HUDEP-2 (cell line): ENCODE measurements around the gene GPR33.
"Not testable (repeated sequence)": the region's sequence is repeated elsewhere in the genome, so short reads cannot be mapped to it uniquely, and the experiment has no call there.

ENCODE experiments used
- DNase-seq, 76 experiments: peaks; one replicate each; lab custom pipeline; 2025; ENCODE audit not compliant: unreplicated experiment in 76 of 76; lab: John Stamatoyannopoulos, UW

GPR33 gene

DNA sequence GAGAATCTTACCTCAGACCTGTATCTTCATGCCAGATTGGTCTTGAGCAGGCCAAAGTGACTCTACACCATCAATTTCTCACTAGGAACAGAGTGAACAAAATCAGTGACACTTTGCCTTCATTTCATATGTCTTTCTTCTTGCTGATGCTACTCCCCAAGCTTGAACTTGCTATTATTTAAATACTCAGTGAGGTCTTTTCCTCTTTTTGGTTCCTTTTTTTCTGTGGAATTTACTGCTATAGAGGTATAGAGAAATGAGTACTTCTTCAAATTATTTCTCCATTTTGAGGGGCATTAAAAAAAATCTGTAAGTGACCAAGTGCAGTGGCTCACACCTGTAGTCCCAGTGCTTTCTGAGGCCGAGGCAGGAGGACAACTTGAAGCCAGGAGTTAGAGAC is at the start of gene GPR33:
Gene GPR33 (minus strand): TSS at position 154 of the 400 bp plus-strand sequence. CDS start 4,074 bp downstream, outside the sequence.
- DNase-seq, result no peak

GRCh38 chr14:31536201-31536960 is 48.5 kb upstream of the GPR33 start:
- no peak for DNase-seq

- no peak for DNase-seq
These were observed 42.3 kb upstream of the GPR33 start for GRCh38 chr14:31530136-31530535.

DNA sequence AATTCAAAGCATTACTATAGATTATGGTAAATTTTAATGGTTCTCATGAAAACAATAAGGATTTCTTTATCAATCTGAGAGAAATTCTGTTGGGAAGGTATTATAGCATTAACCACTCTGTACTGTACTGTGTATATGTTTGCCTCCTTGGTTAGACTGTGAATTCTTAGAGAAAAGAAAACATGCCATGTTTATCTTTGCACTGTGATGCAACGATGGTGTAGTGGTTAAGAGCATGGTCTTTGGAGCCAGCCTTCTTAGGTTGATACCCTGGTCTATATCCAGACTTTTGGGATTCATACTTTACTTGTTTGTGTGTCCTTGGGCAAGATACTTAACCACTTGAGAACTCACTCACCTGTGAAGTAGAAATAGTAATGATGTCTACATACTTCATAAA is 41.2 kb upstream of the GPR33 start:
- DNase-seq, result no peak

DNA sequence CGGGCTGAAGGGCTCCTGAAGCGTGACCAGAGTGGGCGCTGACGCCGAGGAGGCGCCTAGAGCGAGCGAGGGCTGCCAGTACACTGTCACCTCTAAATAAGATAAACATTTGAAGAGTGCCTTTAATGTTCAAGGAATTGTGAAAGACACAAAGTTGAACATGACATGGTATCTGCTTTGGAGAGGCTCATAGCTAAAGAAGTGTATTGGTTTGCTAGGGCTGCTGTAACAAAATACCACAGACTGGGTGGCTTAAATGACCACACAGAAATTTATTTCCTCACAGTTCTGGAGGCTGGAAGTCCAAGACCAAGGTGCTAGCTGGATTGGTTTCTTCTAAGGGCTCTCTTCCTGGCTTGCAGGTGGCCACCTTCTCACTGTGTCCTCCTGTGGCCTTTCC is 39.7 kb upstream of the GPR33 start:
- no peak for DNase-seq

GRCh38 chr14:31527087-31527486 is 39.2 kb upstream of the GPR33 start:
- DNase-seq, result no peak

GRCh38 chr14:31510855-31511254 is 23.0 kb upstream of the GPR33 start:
- no peak for DNase-seq

- DNase-seq, result peak in 3 of 76 experiments; percentile 0 to 19 (median 3)
These were observed 22.4 kb upstream of the GPR33 start for GRCh38 chr14:31510222-31510621.

DNA sequence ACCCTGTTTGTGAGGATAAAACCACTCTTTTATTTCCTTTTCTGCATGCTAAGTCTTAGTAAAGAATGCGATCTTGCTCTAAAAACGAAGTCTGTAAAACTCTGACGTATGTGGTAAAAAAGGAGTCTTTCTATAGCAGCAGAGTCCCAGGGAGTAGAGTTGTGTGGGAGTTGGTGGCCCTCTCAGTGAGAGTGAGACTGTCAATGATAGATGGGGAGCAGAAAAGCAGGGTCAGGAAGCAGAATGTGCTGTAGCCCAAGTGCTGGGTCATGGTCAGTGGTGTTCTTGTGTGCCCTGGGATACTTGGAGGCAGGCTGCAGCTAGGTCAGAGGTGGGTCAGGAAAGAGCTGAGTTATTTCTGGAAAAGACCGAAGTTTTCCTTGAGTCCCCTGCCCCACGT is 20.3 kb upstream of the GPR33 start:
- no peak for DNase-seq

DNA sequence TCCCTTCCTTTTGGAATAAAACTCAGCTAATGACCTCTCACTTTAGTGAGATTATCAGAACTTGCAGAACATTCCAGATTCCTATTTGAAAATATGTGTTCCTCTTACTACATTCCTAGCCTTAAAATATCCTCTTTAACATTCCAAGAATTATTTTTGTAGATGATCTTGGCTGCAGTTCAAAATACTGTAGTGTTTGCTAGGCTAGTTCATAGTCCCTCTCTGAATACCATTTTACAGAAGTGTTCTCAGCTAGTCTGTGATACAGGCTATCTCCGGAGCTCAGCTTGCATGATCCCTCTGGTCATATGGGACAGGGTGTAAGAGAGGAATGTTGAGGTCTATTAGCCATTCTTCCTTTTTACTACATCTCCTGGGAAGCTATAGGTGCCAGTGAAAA is 17.6 kb upstream of the GPR33 start:
- DNase-seq, result no peak

GRCh38 chr14:31501870-31502269 is 14.0 kb upstream of the GPR33 start:
- DNase-seq, result no peak

DNA sequence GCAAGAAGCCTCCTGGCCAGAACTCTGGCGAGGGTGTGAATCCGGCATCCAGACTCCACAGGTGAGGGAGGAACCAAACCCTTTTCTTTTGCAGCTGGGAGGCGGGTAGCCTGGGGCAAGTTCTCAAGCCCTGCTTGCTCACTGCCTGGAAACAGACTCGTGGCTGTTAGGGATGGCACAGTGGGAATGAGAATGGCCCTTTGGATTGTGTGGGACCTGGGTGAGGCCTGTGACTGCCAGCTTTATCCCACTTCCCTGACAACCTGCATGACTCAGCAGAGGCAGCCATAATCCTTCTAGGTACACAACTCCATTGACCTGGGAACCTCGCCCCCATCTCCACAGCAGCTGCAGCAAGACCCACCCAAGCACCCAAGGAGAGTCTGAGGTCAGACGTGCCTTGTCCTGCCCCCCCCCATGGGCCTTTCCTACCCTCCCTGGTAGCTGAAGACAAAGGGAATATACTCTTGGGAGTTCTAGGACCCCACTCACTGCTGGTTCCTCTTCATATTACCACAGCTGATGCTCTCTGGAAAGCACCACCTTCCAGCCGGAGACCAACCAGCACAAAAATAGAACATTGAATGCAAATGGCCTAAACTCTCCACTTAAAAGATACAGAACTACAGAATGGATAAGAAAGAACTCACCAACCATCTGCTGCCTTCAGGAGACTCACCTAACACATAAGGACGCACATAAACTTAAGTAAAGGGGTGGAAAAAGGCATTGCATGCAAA is 5.1 kb upstream of the GPR33 start:
- no peak for DNase-seq

- no peak for DNase-seq
These were observed 1.9 kb upstream of the GPR33 start for GRCh38 chr14:31489691-31490090.

- DNase-seq, result no peak
These were observed 1.1 kb downstream of the GPR33 start for GRCh38 chr14:31486764-31487163.

DNA sequence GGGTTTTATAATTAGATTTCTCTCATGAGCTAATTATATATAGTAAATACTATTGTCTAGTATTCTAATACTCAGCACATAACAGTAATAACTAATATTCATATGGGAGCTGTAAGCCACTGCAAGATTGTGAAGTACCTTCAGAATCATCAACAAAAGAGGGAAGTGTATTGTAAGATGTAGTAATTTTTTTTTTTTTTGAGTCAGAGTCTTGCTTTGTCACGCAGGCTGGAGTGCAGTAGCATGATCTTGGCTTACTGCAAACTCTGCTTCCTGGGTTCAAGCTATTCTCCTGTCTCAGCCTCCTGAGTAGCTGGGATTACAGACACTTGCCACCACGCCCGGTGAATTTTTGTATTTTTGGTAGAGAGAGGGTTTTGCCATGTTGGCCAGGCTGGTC is 3.1 kb downstream of the GPR33 start:
- no peak for DNase-seq

DNA sequence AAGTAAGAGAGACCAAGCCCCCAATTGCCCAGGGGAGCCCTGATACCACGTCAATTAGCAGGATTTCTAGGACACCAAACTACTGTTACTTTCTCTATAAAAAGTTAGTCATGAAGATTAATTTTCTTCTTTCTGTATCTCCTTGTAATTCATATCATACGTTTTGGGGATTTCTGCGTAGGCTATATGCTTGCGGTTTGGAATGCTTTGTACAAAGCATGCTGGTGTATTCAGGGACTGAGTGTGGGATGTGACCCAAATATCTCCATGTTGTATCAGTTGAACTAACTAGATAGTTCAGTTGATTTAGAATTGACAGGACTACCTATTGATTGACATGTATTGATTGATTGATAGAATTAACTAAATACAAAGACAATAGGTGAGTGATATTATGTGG is 7.7 kb downstream of the GPR33 start:
- no peak for DNase-seq

GRCh38 chr14:31479027-31479426 is 8.8 kb downstream of the GPR33 start:
- no peak for DNase-seq

- no peak for DNase-seq
These were observed 10.6 kb downstream of the GPR33 start for GRCh38 chr14:31477248-31477647.

DNA sequence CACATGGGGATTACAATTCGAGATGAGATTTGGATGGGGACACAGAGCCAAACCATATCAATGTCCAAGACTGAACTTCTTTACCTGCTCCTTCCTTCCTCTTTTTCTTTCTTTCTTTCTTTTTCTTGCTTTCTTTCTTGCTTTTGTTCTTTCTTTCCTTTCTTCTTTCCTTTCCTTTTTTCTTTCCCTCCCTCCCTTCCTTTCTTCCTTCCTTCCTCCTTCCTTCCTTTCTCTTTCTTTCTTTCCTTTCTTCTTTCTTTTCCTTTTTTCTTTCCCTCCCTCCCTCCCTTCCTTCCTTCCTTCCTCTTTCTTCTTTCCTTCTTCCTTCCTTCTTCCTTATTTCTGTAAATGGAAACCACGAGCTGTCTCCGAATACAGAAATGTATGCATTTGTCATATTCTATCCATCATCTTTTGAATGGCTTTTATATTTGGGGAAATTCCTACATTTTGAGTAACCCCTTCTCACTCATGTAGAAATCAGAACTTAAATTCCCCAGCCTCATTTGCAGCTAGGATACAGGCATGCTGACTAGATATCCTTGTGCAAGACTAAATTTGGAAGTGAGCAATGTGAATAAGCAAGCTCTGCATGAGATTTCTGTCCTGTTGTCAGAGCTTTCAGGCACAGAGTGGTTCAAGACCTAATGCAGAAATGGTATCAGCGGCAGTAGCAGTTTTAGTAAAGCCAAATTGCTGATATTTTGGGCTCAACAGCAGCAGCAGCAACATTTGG is 11.5 kb downstream of the GPR33 start:
- no peak for DNase-seq

- no peak for DNase-seq
These were observed 21.3 kb downstream of the GPR33 start for GRCh38 chr14:31466554-31466953.

DNA sequence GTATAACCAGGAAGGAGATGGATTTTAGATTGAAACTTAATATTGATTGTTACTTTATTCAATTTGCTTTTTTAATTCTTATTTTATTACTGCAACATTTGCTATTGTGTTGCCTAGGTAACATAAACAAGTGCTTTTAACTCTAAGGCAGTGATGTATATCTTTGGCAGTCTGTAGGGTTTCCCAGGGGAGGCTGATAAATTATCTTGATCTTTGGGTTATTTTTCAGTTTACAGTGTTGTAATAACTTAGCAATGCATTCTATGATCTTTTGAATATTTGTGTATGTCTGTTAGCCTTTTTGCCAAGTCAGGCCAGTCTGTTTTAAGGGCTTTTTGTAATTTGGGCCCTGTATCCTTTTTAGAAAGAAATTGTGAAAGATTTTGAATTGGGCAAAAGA is 22.7 kb downstream of the GPR33 start:
- DNase-seq, result no peak

GRCh38 chr14:31462450-31462849 is 25.4 kb downstream of the GPR33 start:
- DNase-seq, result not testable (repeated sequence)
